Lower leg skin (tissue), 4 donors: ENCODE results near the gene PDZD2. TPM values are rescaled to one million over a fixed set of nuclear protein-coding genes. Genes with fewer than 3 reads are reported as not detected.

Source experiments
- DNase-seq, 2 donors: peaks; one replicate each; pipeline ENCODE4 v3.0.0-alpha.2; 2019; ENCODE audit warnings: low spot score in 2 of 2
- H3K4me3 ChIP-seq: fragments of 200-600 bp; sonication (generic); 2 replicates; pipeline ENCODE4 v1.5.1; 2017; ENCODE audit warnings: mild to moderate bottlenecking, low read depth; ENCODE audit not compliant: poor library complexity, severe bottlenecking
- CTCF ChIP-seq, 3 donors: fragments of 450-650 bp; IDR thresholded peaks; one replicate each; pipeline ENCODE4 v1.5.1; 2016; ENCODE audit warnings: antibody characterized with exemption in 3 of 3, mild to moderate bottlenecking in 3 of 3, moderate library complexity in 2 of 3
- POLR2A ChIP-seq, 2 donors: fragments of 450-650 bp; IDR thresholded peaks; one replicate each; pipeline ENCODE4 v1.6.1; 2016 to 2017; ENCODE audit warnings: antibody characterized with exemption in 2 of 2, mild to moderate bottlenecking in 1 of 2, moderate library complexity in 1 of 2
- WGBS, 2 donors: methylation state at CpG; one replicate each; pipeline ENCODE4 v1.1.5; 2018; 5-methylcytosine and 5-hydroxymethylcytosine counted together
- intact Hi-C: fragments of 100-400 bp; cut with DNase I; formaldehyde crosslinking; loops from one replicate; pipeline ENCODE4 v1.15.0; 2023; ENCODE audit warnings: low total_unique reads
- total RNA-seq, 4 donors: library from RNA; depleted of rRNA; stranded (reverse); fragments of >200 nt; gene quantifications; one replicate each; pipeline ENCODE4 v1.1.0, GENCODE V29; 2016

PDZD2 gene
- total RNA-seq, 4 donors from 2014 or later: 102 to 150 (median 116) TPM

GRCh38 chr5:32020946-32021345 lies 382.0 kb downstream of the PDZD2 start:
- intact Hi-C loops: no loop called here
- DNase-seq: no peak
- WGBS, 2 donors: 89 to 95% methylated on average over 7 of the region's 7 CpGs
- TF ChIP-seq CTCF (IDR thresholded peaks at IDR 0.05) (no peak), POLR2A (IDR thresholded peaks at IDR 0.05) (no peak)
- H3K4me3 ChIP-seq: no peak overlapping the region

- intact Hi-C loops: no loop called here
- WGBS, 2 donors: 76 to 81% methylated on average over 3 of the region's 3 CpGs
These were observed 382.8 kb downstream of the PDZD2 start for GRCh38 chr5:32021771-32022170.

GRCh38 chr5:32022638-32023037 lies 383.7 kb downstream of the PDZD2 start:
- DNase-seq: no peak
- intact Hi-C loops: no loop called here

More at GRCh38 chr5:32021771-32022170, 382.8 kb downstream of the PDZD2 start:
- no peak overlapping the region for H3K4me3 ChIP-seq
- no peak for DNase-seq
- TF ChIP-seq POLR2A (IDR thresholded peaks at IDR 0.05) (no peak), CTCF (IDR thresholded peaks at IDR 0.05) (no peak)

GRCh38 chr5:32023816-32024215 lies 384.9 kb downstream of the PDZD2 start:
- WGBS, 2 donors: 78 to 85% methylated on average over 8 of the region's 8 CpGs
- no peak for TF ChIP-seq CTCF (IDR thresholded peaks at IDR 0.05)
- no peak for TF ChIP-seq POLR2A (IDR thresholded peaks at IDR 0.05)
- no peak overlapping the region for H3K4me3 ChIP-seq
- intact Hi-C loops: no loop called here
- no peak for DNase-seq

More at GRCh38 chr5:32022638-32023037, 383.7 kb downstream of the PDZD2 start:
- no peak overlapping the region for H3K4me3 ChIP-seq
- TF ChIP-seq POLR2A (IDR thresholded peaks at IDR 0.05) (no peak), CTCF (IDR thresholded peaks at IDR 0.05) (no peak)
- whole genome bisulfite sequencing, 2 donors: 98 to 100% methylated on average over 2 of the region's 2 CpGs

- 96 to 97% methylated on average over 2 of the region's 2 CpGs for WGBS, 2 donors
- H3K4me3 ChIP-seq: no peak overlapping the region
- no peak for TF ChIP-seq POLR2A (IDR thresholded peaks at IDR 0.05)
- intact Hi-C loops: no loop called here
- no peak for DNase-seq
These were observed 385.8 kb downstream of the PDZD2 start for GRCh38 chr5:32024751-32025150.

GRCh38 chr5:32027093-32027716 lies 388.3 kb downstream of the PDZD2 start:
- intact Hi-C loops: no loop called here

More at GRCh38 chr5:32027093-32027716, 388.3 kb downstream of the PDZD2 start:
- TF ChIP-seq POLR2A (IDR thresholded peaks at IDR 0.05): no peak
- no peak for TF ChIP-seq CTCF (IDR thresholded peaks at IDR 0.05)
- 43 to 56% methylated on average over 14 of the region's 14 CpGs for WGBS, 2 donors
- no peak overlapping the region for H3K4me3 ChIP-seq
- DNase-seq: no peak
